SU-DHL-6 (cell line): ENCODE data around the gene RAB11FIP3.

Source experiments
- H2AFZ ChIP-seq: fragments of 200-600 bp; sonication (generic); 2 replicates; pipeline ENCODE4 v1.6.1; 2014; ENCODE audit warnings: low read depth, mild to moderate bottlenecking, moderate library complexity, mixed read lengths, antibody characterized with exemption, low read length; ENCODE audit not compliant: severe bottlenecking
- H3F3A ChIP-seq: fragments of 200-600 bp; shearing (Covaris generic); 2 replicates; pipeline ENCODE4 v1.6.0; 2016; ENCODE audit warnings: antibody characterized with exemption, mild to moderate bottlenecking; ENCODE audit not compliant: insufficient read depth
- H3K27ac ChIP-seq: fragments of 200-600 bp; sonication (generic); 2 replicates; pipeline ENCODE4 v1.5.1; 2016; ENCODE audit warnings: low read depth, mild to moderate bottlenecking, low read length, moderate library complexity, mixed read lengths
- H3K27me3 ChIP-seq: fragments of 200-600 bp; sonication (generic), shearing (Covaris generic); 2 replicates; pipeline ENCODE4 v1.6.0; 2014; ENCODE audit warnings: mild to moderate bottlenecking, low read length
- H3K36me3 ChIP-seq: fragments of 200-600 bp; sonication (generic); 2 replicates; pipeline ENCODE4 v1.6.1; 2014; ENCODE audit warnings: mild to moderate bottlenecking, low read length, mixed read lengths
- H3K4me2 ChIP-seq: fragments of 300-600, 200-600 bp; shearing (Covaris generic), sonication (generic); 2 replicates; pipeline ENCODE4 v1.6.0; 2014; ENCODE audit warnings: low read length, low read depth, mild to moderate bottlenecking; ENCODE audit not compliant: poor library complexity, severe bottlenecking
- H3K4me3 ChIP-seq: fragments of 200-600 bp; sonication (generic); 2 replicates; pipeline ENCODE4 v1.5.1; 2014; ENCODE audit warnings: antibody characterized with exemption, low read length, mild to moderate bottlenecking, mixed read lengths; ENCODE audit not compliant: insufficient read depth, poor library complexity, severe bottlenecking
- H3K79me2 ChIP-seq: fragments of 200-600 bp; sonication (generic); 2 replicates; pipeline ENCODE4 v1.6.1; 2014; ENCODE audit warnings: mild to moderate bottlenecking, low read length, moderate library complexity; ENCODE audit not compliant: insufficient read depth
- H3K9ac ChIP-seq: fragments of 200-600 bp; sonication (generic); 2 replicates; pipeline ENCODE4 v1.7.0; 2014; ENCODE audit warnings: mild to moderate bottlenecking, low read length
- H3K9me2 ChIP-seq: fragments of 200-600 bp; sonication (generic); replicated peaks from 2 replicates; pipeline ENCODE4 v1.6.1; 2014; ENCODE audit warnings: low read length; ENCODE audit not compliant: insufficient read depth
- H3K9me3 ChIP-seq: fragments of 200-600 bp; sonication (generic); 2 replicates; pipeline ENCODE4 v1.6.1; 2014; ENCODE audit warnings: low read length, mixed read lengths; ENCODE audit not compliant: insufficient read depth
- H4K20me1 ChIP-seq: fragments of 200-600 bp; sonication (generic); 2 replicates; pipeline ENCODE4 v1.6.1; 2014; ENCODE audit warnings: low read depth, mild to moderate bottlenecking, antibody characterized with exemption, low read length, moderate library complexity, mixed read lengths
- CTCF ChIP-seq: fragments of 200-600 bp; sonication (generic); IDR thresholded peaks from one replicate; pipeline ENCODE4 v1.5.1; 2017; ENCODE audit warnings: antibody characterized with exemption, mild to moderate bottlenecking, low read length, moderate library complexity; ENCODE audit not compliant: insufficient read depth, poor library complexity, severe bottlenecking
- EZH2phosphoT487 ChIP-seq: fragments of 200-600 bp; sonication (generic), shearing (Covaris generic); conservative IDR thresholded peaks from 2 replicates; pipeline ENCODE4 v1.6.1; 2018; ENCODE audit warnings: mild to moderate bottlenecking, antibody characterized with exemption, low read length, moderate library complexity, mixed read lengths

RAB11FIP3 gene

GRCh38 chr16:540645-541340 lies 115.3 kb downstream of the RAB11FIP3 start:
- H3K4me3 ChIP-seq, result no peak overlapping the region
- peaks cover 32% of the 10 kb centered on the region; the same call in 1 of the 2 replicates for H3K79me2 ChIP-seq
- no peaks in the 10 kb centered on the region for H3K9me2 ChIP-seq
- no peak overlapping the region for H2AFZ ChIP-seq
- H4K20me1 ChIP-seq, result no peaks in the 10 kb centered on the region
- H3K27me3 ChIP-seq, result no peaks in the 10 kb centered on the region
- H3K27ac ChIP-seq, result no peak overlapping the region
- H3F3A ChIP-seq, result no peaks in the 10 kb centered on the region
- TF ChIP-seq EZH2phosphoT487, result no peak
- TF ChIP-seq CTCF, result no peak
- no peaks in the 10 kb centered on the region for H3K9me3 ChIP-seq
- no peaks in the 10 kb centered on the region for H3K36me3 ChIP-seq
- H3K4me2 ChIP-seq, result no peak overlapping the region
- H3K9ac ChIP-seq, result no peak overlapping the region

GRCh38 chr16:543301-544164 lies 118.1 kb downstream of the RAB11FIP3 start:
- no peak overlapping the region for H3K4me3 ChIP-seq
- no peaks in the 10 kb centered on the region for H4K20me1 ChIP-seq
- H3K9me2 ChIP-seq, result no peaks in the 10 kb centered on the region
- H3K9ac ChIP-seq, result no peak overlapping the region
- H2AFZ ChIP-seq, result no peak overlapping the region
- no peak overlapping the region for H3K4me2 ChIP-seq
- no peaks in the 10 kb centered on the region for H3K27me3 ChIP-seq
- TF ChIP-seq EZH2phosphoT487 (no peak), CTCF (no peak)
- H3K79me2 ChIP-seq, result peaks cover 28% of the 10 kb centered on the region; the same call in 1 of the 2 replicates
- H3F3A ChIP-seq, result no peaks in the 10 kb centered on the region
- no peak overlapping the region for H3K27ac ChIP-seq
- H3K9me3 ChIP-seq, result no peaks in the 10 kb centered on the region
- no peaks in the 10 kb centered on the region for H3K36me3 ChIP-seq

- no peak overlapping the region for H3K9ac ChIP-seq
- no peak overlapping the region for H2AFZ ChIP-seq
- no peaks in the 10 kb centered on the region for H3K36me3 ChIP-seq
- no peaks in the 10 kb centered on the region for H3K9me3 ChIP-seq
- H3K79me2 ChIP-seq, result peaks cover 26% of the 10 kb centered on the region; the same call in 1 of the 2 replicates
- no peaks in the 10 kb centered on the region for H3K9me2 ChIP-seq
- no peaks in the 10 kb centered on the region for H3K27me3 ChIP-seq
- no peaks in the 10 kb centered on the region for H3F3A ChIP-seq
- H3K4me3 ChIP-seq, result no peak overlapping the region
- H3K27ac ChIP-seq, result no peak overlapping the region
- no peak overlapping the region for H3K4me2 ChIP-seq
- TF ChIP-seq EZH2phosphoT487 (no peak), CTCF (no peak)
- no peaks in the 10 kb centered on the region for H4K20me1 ChIP-seq
These were observed 119.1 kb downstream of the RAB11FIP3 start for GRCh38 chr16:544517-544916.
